CD1c-positive myeloid dendritic cell (primary cell): ENCODE data around the gene TNS3.

Source experiments
- DNase-seq: peaks from one replicate; pipeline ENCODE4 v3.0.0-alpha.2; 2016; ENCODE audit errors: extremely low spot score

The TNS3 gene

GRCh38 chr7:47347346-47347745 is 234.6 kb downstream of the TNS3 start:
- DNase-seq: no peak

DNA sequence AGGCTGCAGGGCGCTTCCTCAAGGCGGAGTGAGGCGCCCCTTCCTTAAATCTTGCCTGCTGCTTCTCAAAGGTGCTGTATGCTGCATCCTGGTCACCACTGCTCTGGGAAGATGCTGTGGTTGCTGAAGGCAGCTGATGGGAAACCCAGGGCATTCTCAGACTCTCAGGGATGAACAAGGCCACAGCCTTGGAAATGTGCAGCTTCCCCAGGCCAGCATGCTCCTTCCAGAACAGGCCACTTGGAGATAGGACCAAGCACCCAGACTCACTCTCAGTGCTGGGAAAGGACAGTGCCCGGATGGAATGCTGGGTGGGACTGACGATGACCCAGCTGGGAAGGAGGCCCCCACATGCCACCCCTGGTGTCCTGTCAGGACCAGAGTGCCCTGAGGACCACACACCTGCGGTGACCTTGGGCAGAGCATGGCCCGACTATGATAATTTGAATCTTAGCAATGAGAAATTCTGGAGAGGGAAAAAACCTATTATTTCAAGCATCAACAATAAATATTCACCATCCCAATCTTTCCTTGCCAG is 235.5 kb downstream of the TNS3 start:
- no peak for DNase-seq

GRCh38 chr7:47345857-47346298 is 236.0 kb downstream of the TNS3 start:
- DNase-seq: no peak

DNA sequence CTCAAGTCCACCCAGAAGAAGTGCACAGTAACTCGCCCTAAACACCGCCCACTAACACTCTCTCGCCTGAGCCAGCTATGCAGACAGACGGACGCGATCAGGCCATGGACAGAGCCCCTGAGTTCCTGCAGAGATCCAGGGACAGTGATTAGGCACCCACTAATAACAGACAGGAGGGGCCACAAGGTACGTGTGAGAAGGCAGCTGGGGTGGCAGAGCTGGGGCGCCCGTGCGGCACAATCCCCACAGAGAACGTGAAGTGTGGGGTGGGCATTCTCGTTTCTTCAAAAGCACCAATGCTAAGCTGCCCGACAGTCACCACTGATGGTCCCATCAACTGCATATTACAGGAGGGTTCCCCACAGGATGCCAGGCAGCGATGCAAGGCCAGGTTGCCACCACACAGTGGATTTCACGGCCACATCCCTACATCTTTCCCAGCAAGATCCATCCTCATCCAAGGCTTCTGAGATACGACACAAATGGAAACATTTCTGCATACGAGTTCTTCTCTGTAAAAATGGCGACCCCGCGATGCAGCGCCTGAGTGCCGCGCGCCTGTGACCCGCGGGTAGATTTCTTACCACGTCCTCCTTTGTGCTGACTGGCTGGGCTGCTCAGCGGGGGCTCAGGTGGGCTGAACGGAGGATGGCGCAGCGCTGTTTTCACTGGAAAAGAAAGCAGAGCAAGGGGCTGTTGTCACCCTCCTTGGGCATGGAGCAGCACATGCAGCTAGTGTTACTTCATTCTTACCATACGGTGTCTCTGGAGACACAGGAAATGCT is 237.5 kb downstream of the TNS3 start:
- no peak for DNase-seq

- DNase-seq: no peak
Observed at GRCh38 chr7:47343061-47343455, 238.9 kb downstream of the TNS3 start.

GRCh38 chr7:47342296-47343060 is 239.4 kb downstream of the TNS3 start:
- no peak for DNase-seq

GRCh38 chr7:47340517-47340916 is 241.4 kb downstream of the TNS3 start:
- DNase-seq: no peak

GRCh38 chr7:47338026-47338425 is 243.9 kb downstream of the TNS3 start:
- no peak for DNase-seq

DNA sequence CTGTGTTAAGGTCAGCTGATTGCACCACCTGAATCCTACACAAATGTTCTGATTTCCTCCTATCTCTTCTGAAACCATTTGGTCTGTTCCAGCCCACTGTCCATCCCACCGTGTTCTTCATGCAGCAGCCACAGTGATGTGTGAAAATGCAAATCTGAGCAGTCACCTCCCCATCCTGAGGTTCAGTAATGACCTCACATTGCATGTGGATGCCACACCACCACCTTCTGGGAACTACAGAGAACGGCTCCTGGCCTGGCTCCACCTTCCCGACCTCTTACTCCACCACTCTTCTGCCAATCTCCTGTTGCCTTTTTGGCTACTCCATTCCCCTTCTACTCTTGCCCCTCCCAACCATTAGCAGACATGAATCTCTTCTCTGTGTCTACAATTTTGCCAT is 244.4 kb downstream of the TNS3 start:
- no peak for DNase-seq

GRCh38 chr7:47336472-47337425 is 245.2 kb downstream of the TNS3 start:
- DNase-seq: no peak

DNA sequence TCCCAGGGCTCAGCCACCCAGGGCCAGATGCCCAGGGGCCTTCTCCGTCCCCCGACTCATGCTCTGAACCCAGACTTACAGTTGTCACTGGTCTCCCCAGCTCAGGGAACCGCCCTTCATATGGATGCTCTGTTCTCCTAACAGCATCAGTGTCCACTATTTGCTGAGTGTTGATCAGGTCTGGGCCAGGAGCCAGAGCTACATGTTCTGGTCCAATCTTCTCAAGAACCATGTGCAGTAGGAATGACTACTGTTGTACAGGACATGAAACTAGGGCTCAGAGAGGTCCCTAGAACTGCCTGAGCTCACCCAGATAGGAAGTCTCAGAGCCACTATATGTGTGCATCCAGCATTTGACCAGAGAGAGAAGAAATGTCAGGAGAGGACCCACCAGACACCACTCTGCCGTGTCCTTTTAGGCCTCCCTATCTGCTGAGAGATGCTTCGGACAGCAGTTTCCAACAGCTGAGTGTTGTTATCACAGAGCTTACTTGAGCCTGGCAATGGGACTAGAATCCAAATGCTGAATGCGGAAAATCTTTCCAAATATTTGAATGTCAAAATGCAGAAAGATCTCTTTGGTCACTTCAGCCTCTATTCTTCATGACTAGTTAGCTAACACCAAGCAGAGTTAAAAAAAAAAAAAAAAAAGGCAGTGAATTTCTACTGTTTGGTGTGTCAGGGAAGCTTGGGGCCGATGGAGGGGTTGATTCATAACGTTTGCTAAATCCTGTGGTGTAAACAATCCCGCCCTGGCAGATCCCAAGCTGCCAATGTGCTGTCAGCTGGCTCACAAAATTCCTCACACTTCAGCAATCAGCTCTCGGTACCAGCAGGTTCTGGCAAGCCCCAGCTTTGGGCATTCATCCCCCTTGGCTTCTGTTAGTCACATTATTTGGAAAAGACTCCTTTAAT is 246.1 kb downstream of the TNS3 start:
- DNase-seq: no peak

DNA sequence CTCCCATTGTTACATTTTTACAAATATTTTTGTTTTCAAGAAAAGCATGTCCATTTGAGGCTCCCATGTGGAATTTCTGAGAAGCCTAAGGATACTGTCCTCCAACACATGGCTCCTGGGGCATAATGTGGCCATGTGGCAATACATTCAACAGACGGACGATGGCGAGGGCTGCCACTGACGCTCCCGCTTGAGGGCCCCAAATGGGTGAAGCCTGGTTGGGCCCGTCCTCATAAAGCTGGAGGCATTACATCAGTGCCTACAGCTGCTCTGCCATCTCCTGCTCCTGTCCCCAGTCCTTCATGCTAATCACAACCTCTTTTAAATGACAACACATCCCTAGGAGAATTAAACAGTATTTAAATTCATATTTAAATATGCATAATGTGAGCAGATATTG is 246.8 kb downstream of the TNS3 start:
- DNase-seq: no peak

- DNase-seq: no peak
Observed at GRCh38 chr7:47333959-47334358, 248.0 kb downstream of the TNS3 start.

- no peak for DNase-seq
Observed at GRCh38 chr7:47333554-47333887, 248.4 kb downstream of the TNS3 start.

DNA sequence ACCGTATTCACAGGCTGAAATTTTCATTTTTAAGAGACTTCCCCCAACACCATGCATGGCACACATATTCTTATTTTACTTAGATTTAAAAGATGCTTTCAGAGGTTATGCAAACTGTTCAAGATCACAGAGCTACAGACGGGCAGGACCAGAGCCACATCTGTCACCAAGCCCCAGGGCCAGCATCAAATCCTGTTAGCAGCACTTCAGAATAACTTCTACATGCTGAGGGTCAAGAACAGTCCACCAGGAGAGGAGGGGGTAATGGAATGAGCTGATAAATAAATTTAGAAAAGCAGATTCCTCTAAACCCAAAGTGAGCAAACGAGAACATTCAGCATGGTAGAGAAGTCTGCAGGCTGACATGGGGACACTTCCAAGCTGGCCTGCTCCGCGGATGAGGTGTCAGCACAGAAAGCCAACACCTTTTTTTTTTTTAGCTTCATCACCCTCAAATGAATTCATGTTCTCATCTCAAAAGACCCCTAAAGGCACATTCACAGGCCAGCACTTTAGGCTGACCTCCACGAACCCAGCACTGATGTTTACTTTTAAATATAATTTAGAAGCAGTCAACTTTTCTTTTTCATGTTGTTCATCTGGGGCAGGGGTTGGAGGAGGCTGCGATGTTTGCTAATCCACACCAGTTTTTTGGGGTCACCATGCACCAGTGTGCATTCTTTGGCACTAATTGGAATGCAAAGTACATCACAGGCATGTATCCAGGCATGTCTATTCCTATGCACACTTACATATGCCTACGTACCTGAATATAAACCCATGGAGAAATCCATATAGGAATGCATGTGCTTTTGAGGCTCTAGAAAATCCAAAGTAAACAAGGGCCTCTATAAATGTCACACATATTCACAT is 249.0 kb downstream of the TNS3 start:
- no peak for DNase-seq

- DNase-seq: no peak
Observed at GRCh38 chr7:47332213-47332612, 249.7 kb downstream of the TNS3 start.

- DNase-seq: no peak
Observed at GRCh38 chr7:47331179-47331565, 250.7 kb downstream of the TNS3 start.

GRCh38 chr7:47330561-47331178 is 251.2 kb downstream of the TNS3 start:
- no peak for DNase-seq

- DNase-seq: no peak
Observed at GRCh38 chr7:47330026-47330425, 251.9 kb downstream of the TNS3 start.
